Measurements from ENCODE around the gene ESRRG. TPM values are rescaled to one million over a fixed set of nuclear protein-coding genes. Genes with fewer than 3 reads are reported as not detected.

The ESRRG gene
- total and polyA plus RNA-seq, 4 donors = 0.07 to 0.47 (median 0.20) TPM

DNA sequence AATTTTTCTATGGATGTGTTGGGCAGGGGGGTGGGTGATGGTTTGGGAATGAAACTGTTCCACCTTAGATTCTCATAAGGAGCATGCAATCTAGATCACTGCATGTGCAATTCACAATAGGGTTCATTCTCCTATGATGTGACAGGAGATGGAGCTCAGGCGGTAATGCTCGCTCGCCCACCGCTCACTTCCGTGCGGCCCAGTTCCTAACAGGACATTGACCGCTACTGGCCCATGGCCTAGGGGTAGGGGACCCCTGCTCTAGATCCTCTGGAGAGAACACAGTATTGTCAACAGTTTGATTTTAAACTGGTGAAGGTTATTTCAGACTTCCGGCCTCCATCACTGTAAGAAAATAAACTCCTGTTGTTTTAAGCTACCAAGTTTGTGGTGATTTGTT is 245.0 kb downstream of the ESRRG start:
- Histone ChIP-seq H3K9me3 (ENCODE audit: control insufficient read depth in 4 of 4, low read length in 3 of 4) (no peaks in the 10 kb centered on the region), H3K9ac (ENCODE audit: low read depth in 1 of 2, low read length in 2 of 2) (no peak overlapping the region), H3K4me1 (ENCODE audit: control insufficient read depth in 4 of 4, insufficient read depth in 4 of 4, low read length in 3 of 4) (peaks cover 0 to 1% (median 0%) of the 10 kb centered on the region in 4 donors), H3K27ac (ENCODE audit: low read depth in 1 of 2, low read length in 2 of 2) (no peak overlapping the region), H3K27me3 (ENCODE audit: control insufficient read depth in 4 of 4, insufficient read depth in 4 of 4, low read length in 3 of 4) (no peaks in the 10 kb centered on the region), H3K4me3 (ENCODE audit: low read depth in 1 of 3, low read length in 3 of 3) (no peak overlapping the region), H3K36me3 (ENCODE audit: control insufficient read depth in 4 of 4, insufficient read depth in 3 of 4, low read depth in 1 of 4, low read length in 3 of 4) (no peaks in the 10 kb centered on the region)
- no peak for DNase-seq (ENCODE audit: low spot score)
- 96% methylated on average over 8 of the region's 8 CpGs for WGBS
- TF ChIP-seq, protein P1, sequence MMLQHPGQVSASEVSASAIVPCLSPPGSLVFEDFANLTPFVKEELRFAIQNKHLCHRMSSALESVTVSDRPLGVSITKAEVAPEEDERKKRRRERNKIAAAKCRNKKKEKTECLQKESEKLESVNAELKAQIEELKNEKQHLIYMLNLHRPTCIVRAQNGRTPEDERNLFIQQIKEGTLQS (IDR thresholded peaks at IDR 0.05) = no peak
- TF ChIP-seq EGR1 (IDR thresholded peaks at IDR 0.05; ENCODE audit: low read depth in 2 of 2) = no peak
- TF ChIP-seq HNF4A (conservative IDR thresholded peaks at IDR 0.05) = no peak
- no peak for TF ChIP-seq FOXA1 (IDR thresholded peaks at IDR 0.05)
- TF ChIP-seq, protein P2, sequence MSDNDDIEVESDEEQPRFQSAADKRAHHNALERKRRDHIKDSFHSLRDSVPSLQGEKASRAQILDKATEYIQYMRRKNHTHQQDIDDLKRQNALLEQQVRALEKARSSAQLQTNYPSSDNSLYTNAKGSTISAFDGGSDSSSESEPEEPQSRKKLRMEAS (IDR thresholded peaks at IDR 0.05) = no peak
- TF ChIP-seq, protein P3, sequence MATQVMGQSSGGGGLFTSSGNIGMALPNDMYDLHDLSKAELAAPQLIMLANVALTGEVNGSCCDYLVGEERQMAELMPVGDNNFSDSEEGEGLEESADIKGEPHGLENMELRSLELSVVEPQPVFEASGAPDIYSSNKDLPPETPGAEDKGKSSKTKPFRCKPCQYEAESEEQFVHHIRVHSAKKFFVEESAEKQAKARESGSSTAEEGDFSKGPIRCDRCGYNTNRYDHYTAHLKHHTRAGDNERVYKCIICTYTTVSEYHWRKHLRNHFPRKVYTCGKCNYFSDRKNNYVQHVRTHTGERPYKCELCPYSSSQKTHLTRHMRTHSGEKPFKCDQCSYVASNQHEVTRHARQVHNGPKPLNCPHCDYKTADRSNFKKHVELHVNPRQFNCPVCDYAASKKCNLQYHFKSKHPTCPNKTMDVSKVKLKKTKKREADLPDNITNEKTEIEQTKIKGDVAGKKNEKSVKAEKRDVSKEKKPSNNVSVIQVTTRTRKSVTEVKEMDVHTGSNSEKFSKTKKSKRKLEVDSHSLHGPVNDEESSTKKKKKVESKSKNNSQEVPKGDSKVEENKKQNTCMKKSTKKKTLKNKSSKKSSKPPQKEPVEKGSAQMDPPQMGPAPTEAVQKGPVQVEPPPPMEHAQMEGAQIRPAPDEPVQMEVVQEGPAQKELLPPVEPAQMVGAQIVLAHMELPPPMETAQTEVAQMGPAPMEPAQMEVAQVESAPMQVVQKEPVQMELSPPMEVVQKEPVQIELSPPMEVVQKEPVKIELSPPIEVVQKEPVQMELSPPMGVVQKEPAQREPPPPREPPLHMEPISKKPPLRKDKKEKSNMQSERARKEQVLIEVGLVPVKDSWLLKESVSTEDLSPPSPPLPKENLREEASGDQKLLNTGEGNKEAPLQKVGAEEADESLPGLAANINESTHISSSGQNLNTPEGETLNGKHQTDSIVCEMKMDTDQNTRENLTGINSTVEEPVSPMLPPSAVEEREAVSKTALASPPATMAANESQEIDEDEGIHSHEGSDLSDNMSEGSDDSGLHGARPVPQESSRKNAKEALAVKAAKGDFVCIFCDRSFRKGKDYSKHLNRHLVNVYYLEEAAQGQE (IDR thresholded peaks at IDR 0.05) = no peak
- no peak for TF ChIP-seq YY1 (IDR thresholded peaks at IDR 0.05)
- TF ChIP-seq, protein P4, sequence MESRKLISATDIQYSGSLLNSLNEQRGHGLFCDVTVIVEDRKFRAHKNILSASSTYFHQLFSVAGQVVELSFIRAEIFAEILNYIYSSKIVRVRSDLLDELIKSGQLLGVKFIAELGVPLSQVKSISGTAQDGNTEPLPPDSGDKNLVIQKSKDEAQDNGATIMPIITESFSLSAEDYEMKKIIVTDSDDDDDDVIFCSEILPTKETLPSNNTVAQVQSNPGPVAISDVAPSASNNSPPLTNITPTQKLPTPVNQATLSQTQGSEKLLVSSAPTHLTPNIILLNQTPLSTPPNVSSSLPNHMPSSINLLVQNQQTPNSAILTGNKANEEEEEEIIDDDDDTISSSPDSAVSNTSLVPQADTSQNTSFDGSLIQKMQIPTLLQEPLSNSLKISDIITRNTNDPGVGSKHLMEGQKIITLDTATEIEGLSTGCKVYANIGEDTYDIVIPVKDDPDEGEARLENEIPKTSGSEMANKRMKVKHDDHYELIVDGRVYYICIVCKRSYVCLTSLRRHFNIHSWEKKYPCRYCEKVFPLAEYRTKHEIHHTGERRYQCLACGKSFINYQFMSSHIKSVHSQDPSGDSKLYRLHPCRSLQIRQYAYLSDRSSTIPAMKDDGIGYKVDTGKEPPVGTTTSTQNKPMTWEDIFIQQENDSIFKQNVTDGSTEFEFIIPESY (IDR thresholded peaks at IDR 0.05) = no peak
- no peak for TF ChIP-seq JUND (IDR thresholded peaks at IDR 0.05)
- no peak for TF ChIP-seq SP1 (IDR thresholded peaks at IDR 0.05)
- TF ChIP-seq RXRA (IDR thresholded peaks at IDR 0.05) = no peak
- TF ChIP-seq NR2F2 (IDR thresholded peaks at IDR 0.05) = no peak
- TF ChIP-seq GABPA (IDR thresholded peaks at IDR 0.05 in 1 of 2, conservative IDR thresholded peaks at IDR 0.05 in 1 of 2) = no peak
- TF ChIP-seq HNF4G (IDR thresholded peaks at IDR 0.05) = no peak
- no peak for TF ChIP-seq FOXA2 (IDR thresholded peaks at IDR 0.05)

DNA sequence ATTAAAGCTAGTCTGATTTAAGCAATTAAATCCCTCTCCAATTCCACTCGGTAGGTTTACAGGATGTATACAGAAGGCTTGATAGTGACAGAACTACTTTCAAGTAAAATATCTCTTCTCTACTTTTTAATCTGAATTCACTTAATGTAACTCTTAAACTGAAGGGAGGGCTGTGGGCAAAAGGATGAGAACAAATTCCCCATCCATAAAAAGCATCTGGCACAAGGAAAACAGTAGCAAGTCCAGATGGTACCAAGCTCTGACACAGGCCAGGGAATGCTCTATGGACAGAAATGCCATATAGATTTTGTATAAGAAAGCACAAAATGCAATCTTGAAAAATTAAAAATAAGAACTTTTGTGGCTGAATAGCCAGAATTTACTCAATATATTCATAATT is 246.9 kb downstream of the ESRRG start:
- Histone ChIP-seq H3K36me3 (ENCODE audit: control insufficient read depth in 4 of 4, insufficient read depth in 3 of 4, low read depth in 1 of 4, low read length in 3 of 4) (no peaks in the 10 kb centered on the region), H3K9ac (ENCODE audit: low read depth in 1 of 2, low read length in 2 of 2) (no peak overlapping the region), H3K4me3 (ENCODE audit: low read depth in 1 of 3, low read length in 3 of 3) (no peak overlapping the region), H3K27ac (ENCODE audit: low read depth in 1 of 2, low read length in 2 of 2) (no peak overlapping the region), H3K4me1 (ENCODE audit: control insufficient read depth in 4 of 4, insufficient read depth in 4 of 4, low read length in 3 of 4) (no peaks in the 10 kb centered on the region), H3K27me3 (ENCODE audit: control insufficient read depth in 4 of 4, insufficient read depth in 4 of 4, low read length in 3 of 4) (no peaks in the 10 kb centered on the region), H3K9me3 (ENCODE audit: control insufficient read depth in 4 of 4, low read length in 3 of 4) (no peaks in the 10 kb centered on the region)
- 91% methylated on average over 1 of the region's 1 CpG for WGBS
- no peak for DNase-seq (ENCODE audit: low spot score)
- no peak for TF ChIP-seq JUND (IDR thresholded peaks at IDR 0.05)
- TF ChIP-seq, protein P2 (IDR thresholded peaks at IDR 0.05) = no peak
- no peak for TF ChIP-seq HNF4G (IDR thresholded peaks at IDR 0.05)
- TF ChIP-seq, protein P5, sequence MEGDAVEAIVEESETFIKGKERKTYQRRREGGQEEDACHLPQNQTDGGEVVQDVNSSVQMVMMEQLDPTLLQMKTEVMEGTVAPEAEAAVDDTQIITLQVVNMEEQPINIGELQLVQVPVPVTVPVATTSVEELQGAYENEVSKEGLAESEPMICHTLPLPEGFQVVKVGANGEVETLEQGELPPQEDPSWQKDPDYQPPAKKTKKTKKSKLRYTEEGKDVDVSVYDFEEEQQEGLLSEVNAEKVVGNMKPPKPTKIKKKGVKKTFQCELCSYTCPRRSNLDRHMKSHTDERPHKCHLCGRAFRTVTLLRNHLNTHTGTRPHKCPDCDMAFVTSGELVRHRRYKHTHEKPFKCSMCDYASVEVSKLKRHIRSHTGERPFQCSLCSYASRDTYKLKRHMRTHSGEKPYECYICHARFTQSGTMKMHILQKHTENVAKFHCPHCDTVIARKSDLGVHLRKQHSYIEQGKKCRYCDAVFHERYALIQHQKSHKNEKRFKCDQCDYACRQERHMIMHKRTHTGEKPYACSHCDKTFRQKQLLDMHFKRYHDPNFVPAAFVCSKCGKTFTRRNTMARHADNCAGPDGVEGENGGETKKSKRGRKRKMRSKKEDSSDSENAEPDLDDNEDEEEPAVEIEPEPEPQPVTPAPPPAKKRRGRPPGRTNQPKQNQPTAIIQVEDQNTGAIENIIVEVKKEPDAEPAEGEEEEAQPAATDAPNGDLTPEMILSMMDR (IDR thresholded peaks at IDR 0.05; ENCODE audit: low read depth, low read length, missing input control) = no peak
- TF ChIP-seq FOXA2 (IDR thresholded peaks at IDR 0.05) = no peak
- no peak for TF ChIP-seq SP1 (IDR thresholded peaks at IDR 0.05)
- TF ChIP-seq HNF4A (conservative IDR thresholded peaks at IDR 0.05) = no peak
- TF ChIP-seq NR2F2 (IDR thresholded peaks at IDR 0.05) = no peak
- TF ChIP-seq, protein P4 (IDR thresholded peaks at IDR 0.05) = no peak
- no peak for TF ChIP-seq TAF1 (conservative IDR thresholded peaks at IDR 0.05)
- TF ChIP-seq GABPA (IDR thresholded peaks at IDR 0.05 in 1 of 2, conservative IDR thresholded peaks at IDR 0.05 in 1 of 2) = no peak
- no peak for TF ChIP-seq FOXA1 (IDR thresholded peaks at IDR 0.05)
- TF ChIP-seq, protein P1 (IDR thresholded peaks at IDR 0.05) = no peak
